Caki2 (cell line): ENCODE measurements around the gene PRUNE2. TPM values are rescaled to one million over a fixed set of nuclear protein-coding genes. Genes with fewer than 3 reads are reported as not detected.

Experiments used
- total RNA-seq: library from RNA; depleted of rRNA; stranded (reverse); fragments of >200 nt; shearing (Covaris generic); gene quantifications from 2 replicates; pipeline ENCODE4 v1.2.3, GENCODE V29; 2014; ENCODE audit warnings: low replicate concordance; rRNA removed

The PRUNE2 gene
- total RNA-seq, 1 experiment from 2014 or later = 6.6 TPM

Other genes starting within 250 kb of the PRUNE2 start
- not detected in 2 replicates for gene PCA3, start 141.7 kb downstream of the PRUNE2 start, total RNA-seq
- not detected in 2 replicates for gene FOXB2, start 113.5 kb upstream of the PRUNE2 start, total RNA-seq